ENCODE measurements around the gene ZNF248. TPM values are rescaled to one million over a fixed set of nuclear protein-coding genes. Genes with fewer than 3 reads are reported as not detected.

Gene ZNF248
- total RNA-seq = 10 to 100 TPM; 12.0 to 14.3 TPM
- polyA plus RNA-seq (ENCODE audit: insufficient read length in 6 of 6) = 10 to 100 TPM; 31.0 to 45.2 (median 40.7) TPM
- long read RNA-seq, donor 1, full-length matches to known transcripts = 4 of 12 reads
- long read RNA-seq, donor 1, partial matches to known transcripts = 8 of 12 reads
- long read RNA-seq, donor 1, other reads (novel, unspliced or antisense) = 0 of 12 reads
- long read RNA-seq, donor 2, full-length matches to known transcripts = 3 of 3 reads
- long read RNA-seq, donor 2, partial matches to known transcripts = 0 of 3 reads
- long read RNA-seq, donor 2, other reads (novel, unspliced or antisense) = 0 of 3 reads
- long read RNA-seq, donor 3, full-length matches to known transcripts = 2 of 2 reads
- long read RNA-seq, donor 3, partial matches to known transcripts = 0 of 2 reads
- long read RNA-seq, donor 3, other reads (novel, unspliced or antisense) = 0 of 2 reads
- long read RNA-seq, donor 4, full-length matches to known transcripts = 1 of 2 reads
- long read RNA-seq, donor 4, partial matches to known transcripts = 0 of 2 reads
- long read RNA-seq, donor 4, other reads (novel, unspliced or antisense) = 1 of 2 reads
- long read RNA-seq, donor 5, full-length matches to known transcripts = 5 of 11 reads
- long read RNA-seq, donor 5, partial matches to known transcripts = 6 of 11 reads
- long read RNA-seq, donor 5, other reads (novel, unspliced or antisense) = 0 of 11 reads
- long read RNA-seq, donor 6, full-length matches to known transcripts = 2 of 2 reads
- long read RNA-seq, donor 6, partial matches to known transcripts = 0 of 2 reads
- long read RNA-seq, donor 6, other reads (novel, unspliced or antisense) = 0 of 2 reads
- long read RNA-seq, donor 7, full-length matches to known transcripts = 8 of 19 reads
- long read RNA-seq, donor 7, partial matches to known transcripts = 11 of 19 reads
- long read RNA-seq, donor 7, other reads (novel, unspliced or antisense) = 0 of 19 reads
- long read RNA-seq, donor 8, full-length matches to known transcripts = 5 of 5 reads
- long read RNA-seq, donor 8, partial matches to known transcripts = 0 of 5 reads
- long read RNA-seq, donor 8, other reads (novel, unspliced or antisense) = 0 of 5 reads
- long read RNA-seq, donor 9 = 0 reads
- long read RNA-seq, donor 10, partial matches to known transcripts = 0 of 1 reads
- long read RNA-seq, donor 10, other reads (novel, unspliced or antisense) = 1 of 1 reads
- long read RNA-seq, donor 11, full-length matches to known transcripts = 7 of 7 reads
- long read RNA-seq, donor 11, partial matches to known transcripts = 0 of 7 reads
- long read RNA-seq, donor 11, other reads (novel, unspliced or antisense) = 0 of 7 reads
- long read RNA-seq, donor 12, full-length matches to known transcripts = 3 of 13 reads
- long read RNA-seq, donor 12, partial matches to known transcripts = 10 of 13 reads
- long read RNA-seq, donor 12, other reads (novel, unspliced or antisense) = 0 of 13 reads

GRCh38 chr10:37857287-37858211, at the start of gene ZNF248:
Gene ZNF248, minus strand, starts transcription at chr10:37857610. Its CDS starts 1,300 bp downstream, at chr10:37856310.
- DNase-seq = peak; percentile 96 to 99 (median 98)
- peaks cover 0 to 31% of the 10 kb centered on the region in 2 donors for H3K4me1 ChIP-seq
- peak within 1 kb of the TSS; percentile 74 to 78 for H3K4me3 ChIP-seq
- intact Hi-C loops (cut with DNase I) = no loop called here
- peaks cover 0 to 10% of the 10 kb centered on the region in 2 donors for H3K36me3 ChIP-seq
- H3K9me3 ChIP-seq = no peaks in the 10 kb centered on the region
- ATAC-seq = peak; percentile 97
- peak within 1 kb of the TSS; percentile 97 to 100 for H3K27ac ChIP-seq
- no peak for TF ChIP-seq CTCF (IDR thresholded peaks at IDR 0.05)
- no peaks in the 10 kb centered on the region for H3K27me3 ChIP-seq

- intact Hi-C loops (cut with DNase I) = no loop called here
- H3K27ac ChIP-seq = no peak overlapping the region
- H3K4me3 ChIP-seq = no peak overlapping the region
- no peaks in the 10 kb centered on the region for H3K36me3 ChIP-seq
- ATAC-seq (no peak), DNase-seq (no peak)
- H3K4me1 ChIP-seq = no peaks in the 10 kb centered on the region
- TF ChIP-seq CTCF (IDR thresholded peaks at IDR 0.05) = no peak
- H3K27me3 ChIP-seq = no peaks in the 10 kb centered on the region
- H3K9me3 ChIP-seq = peaks cover 0 to 8% of the 10 kb centered on the region in 2 donors
These were observed 49.0 kb upstream of the ZNF248 start for GRCh38 chr10:37906382-37906781.

GRCh38 chr10:37896436-37896835, 39.0 kb upstream of the ZNF248 start:
- DNase-seq (no peak), ATAC-seq (no peak)
- H3K9me3 ChIP-seq = peaks cover 9 to 58% of the 10 kb centered on the region in 2 donors
- no peak overlapping the region for H3K27ac ChIP-seq
- H3K27me3 ChIP-seq = no peaks in the 10 kb centered on the region
- no peaks in the 10 kb centered on the region for H3K4me1 ChIP-seq
- H3K4me3 ChIP-seq = no peak overlapping the region
- TF ChIP-seq CTCF (IDR thresholded peaks at IDR 0.05) = no peak
- no peaks in the 10 kb centered on the region for H3K36me3 ChIP-seq
- intact Hi-C loops (cut with DNase I) = no loop called here

GRCh38 chr10:37895674-37896073, 38.3 kb upstream of the ZNF248 start:
- H3K9me3 ChIP-seq = peaks cover 9 to 64% of the 10 kb centered on the region in 2 donors
- no peak overlapping the region for H3K4me3 ChIP-seq
- intact Hi-C loops (cut with DNase I) = no loop called here
- ATAC-seq = no peak
- H3K4me1 ChIP-seq = no peaks in the 10 kb centered on the region
- DNase-seq = no peak
- H3K27ac ChIP-seq = no peak overlapping the region
- H3K36me3 ChIP-seq = no peaks in the 10 kb centered on the region
- no peaks in the 10 kb centered on the region for H3K27me3 ChIP-seq
- TF ChIP-seq CTCF (IDR thresholded peaks at IDR 0.05) = no peak

Data from left lung (tissue), 14 donors.